GM08714 (cell line): ENCODE measurements around the gene SMIM22.

ENCODE experiments used
- H3K4me3 ChIP-seq: fragments of 200-500 bp; sonication (Bioruptor generic); 2 replicates; pipeline ENCODE4 v1.5.1; 2014; ENCODE audit warnings: mild to moderate bottlenecking, low read length, inconsistent platforms
- ZNF274 ChIP-seq: IDR thresholded peaks from 2 replicates; pipeline ENCODE4 v1.6.1; 2012; ENCODE audit warnings: mild to moderate bottlenecking, low read depth, low read length

The SMIM22 gene

GRCh38 chr16:4795181-4795827, at the start of gene SMIM22:
SMIM22 (plus strand) TSS chr16:4795369; CDS start chr16:4795735, 366 bp downstream.
- H3K4me3 ChIP-seq: no peak within 1 kb of the TSS
- no peak for TF ChIP-seq ZNF274

- H3K4me3 ChIP-seq: no peak overlapping the region
- TF ChIP-seq ZNF274: no peak
These were observed 49.0 kb upstream of the SMIM22 start for GRCh38 chr16:4746215-4746614.

- H3K4me3 ChIP-seq: no peak overlapping the region
- no peak for TF ChIP-seq ZNF274
These were observed 48.1 kb upstream of the SMIM22 start for GRCh38 chr16:4746991-4747574.

GRCh38 chr16:4747906-4748681, 47.1 kb upstream of the SMIM22 start:
- no peak for TF ChIP-seq ZNF274
- no peak overlapping the region for H3K4me3 ChIP-seq

- no peak overlapping the region for H3K4me3 ChIP-seq
- no peak for TF ChIP-seq ZNF274
These were observed 46.3 kb upstream of the SMIM22 start for GRCh38 chr16:4748682-4749411.

DNA sequence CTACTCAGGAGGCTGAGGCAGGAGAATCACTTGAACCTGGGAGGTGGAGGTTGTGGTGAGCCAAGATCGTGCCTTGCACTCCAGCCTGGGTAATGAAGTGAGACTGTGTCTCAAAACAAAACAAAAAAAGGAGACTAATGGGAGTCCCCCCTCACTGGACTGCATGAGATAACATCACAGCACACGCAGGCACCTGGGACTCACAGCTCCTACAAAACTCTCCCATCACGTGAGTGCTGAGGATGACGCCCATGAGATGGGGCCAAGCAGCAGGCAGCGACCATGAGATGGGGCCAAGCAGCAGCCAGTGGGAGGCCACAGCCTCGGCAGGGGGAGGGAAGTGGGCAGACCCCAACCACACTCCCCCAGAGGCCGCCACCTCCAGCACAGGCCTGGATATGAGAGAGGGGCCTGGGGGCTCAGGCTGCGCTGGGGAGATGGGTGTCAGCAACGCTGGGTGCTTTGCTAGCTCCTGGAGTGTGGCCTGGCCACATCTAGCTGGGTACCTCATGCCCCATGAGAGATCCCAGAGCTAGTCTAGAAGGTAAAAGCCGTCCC, 45.4 kb upstream of the SMIM22 start:
- TF ChIP-seq ZNF274: no peak
- H3K4me3 ChIP-seq: no peak overlapping the region

DNA sequence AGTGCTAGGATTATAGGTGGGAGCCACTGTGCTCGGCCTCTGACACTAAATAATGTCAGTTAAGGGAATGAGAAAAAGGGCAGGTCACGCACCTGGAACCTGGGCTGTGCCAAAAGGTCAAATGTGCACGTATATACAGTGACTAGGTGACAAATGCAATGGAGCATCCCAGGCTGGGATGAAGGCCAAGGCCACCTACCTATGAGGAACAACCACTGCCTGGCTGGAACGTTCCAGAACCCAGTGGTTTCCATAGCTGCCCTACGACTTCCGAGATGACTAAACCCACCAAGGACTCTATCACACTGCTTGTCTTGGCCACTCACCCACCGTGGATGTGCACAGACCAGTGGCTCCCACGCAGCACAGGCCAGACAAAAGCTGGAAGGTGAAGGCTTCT, 44.3 kb upstream of the SMIM22 start:
- no peak overlapping the region for H3K4me3 ChIP-seq
- no peak for TF ChIP-seq ZNF274

GRCh38 chr16:4752351-4753100, 42.6 kb upstream of the SMIM22 start:
- H3K4me3 ChIP-seq: no peak overlapping the region
- TF ChIP-seq ZNF274: no peak

- H3K4me3 ChIP-seq: no peak overlapping the region
- no peak for TF ChIP-seq ZNF274
These were observed 41.9 kb upstream of the SMIM22 start for GRCh38 chr16:4753227-4753626.

GRCh38 chr16:4754865-4755264, 40.3 kb upstream of the SMIM22 start:
- no peak for TF ChIP-seq ZNF274
- no peak overlapping the region for H3K4me3 ChIP-seq

DNA sequence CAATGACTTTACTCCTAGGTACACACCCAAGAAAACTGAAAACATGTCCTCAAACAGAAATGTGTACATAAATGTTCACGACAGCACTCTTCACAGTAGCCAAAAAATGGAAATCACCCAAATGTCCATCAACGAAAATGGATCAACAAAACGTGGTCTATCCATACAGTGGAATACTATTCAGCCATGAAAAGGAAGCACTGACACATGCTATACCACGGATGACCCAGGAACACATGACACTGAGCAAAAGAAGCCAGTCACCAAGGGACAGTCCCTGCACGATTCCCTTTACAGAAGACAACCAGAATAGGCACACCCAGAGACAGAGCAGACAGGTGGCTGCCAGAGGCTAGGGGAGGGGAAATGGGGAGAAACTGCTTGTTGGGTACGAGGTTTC, 39.5 kb upstream of the SMIM22 start:
- no peak overlapping the region for H3K4me3 ChIP-seq
- no peak for TF ChIP-seq ZNF274

DNA sequence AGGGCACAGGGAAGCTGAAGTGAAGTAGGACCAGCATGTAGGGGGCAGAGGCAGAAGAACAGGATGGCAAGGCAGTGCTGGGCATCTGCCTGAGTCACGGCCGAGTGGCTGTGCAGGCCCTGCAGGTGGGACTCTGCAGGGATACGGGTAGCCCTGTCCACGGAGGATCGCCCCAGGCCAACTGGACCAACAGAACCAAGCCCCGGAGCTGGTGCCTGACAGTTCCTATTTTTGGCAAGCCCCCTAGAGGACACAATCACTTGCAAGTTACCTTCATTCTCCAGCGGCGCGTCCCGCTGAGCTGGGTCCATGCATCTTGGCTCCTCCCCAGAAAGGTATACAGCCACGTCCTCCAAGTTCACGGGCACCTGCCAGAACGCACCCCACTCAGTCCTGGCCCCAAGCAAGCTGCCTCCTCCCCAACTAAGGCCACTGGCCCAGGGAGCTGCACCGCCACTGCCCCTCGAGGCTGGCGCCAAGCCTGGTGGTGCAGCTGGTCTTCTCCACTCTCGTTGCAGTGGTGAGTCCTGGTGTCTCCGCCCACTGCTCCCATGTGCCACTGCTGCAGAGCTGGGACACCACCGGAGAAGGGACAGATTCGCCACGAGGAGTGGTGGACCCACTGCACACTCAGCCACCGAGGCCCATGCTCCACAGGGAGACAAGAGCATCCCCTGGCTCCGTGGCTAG, 34.8 kb upstream of the SMIM22 start:
- no peak overlapping the region for H3K4me3 ChIP-seq
- no peak for TF ChIP-seq ZNF274

GRCh38 chr16:4762205-4762604, 33.0 kb upstream of the SMIM22 start:
- no peak for TF ChIP-seq ZNF274
- H3K4me3 ChIP-seq: no peak overlapping the region
